ENCODE results near the gene BRI3. TPM values are rescaled to one million over a fixed set of nuclear protein-coding genes. Genes with fewer than 3 reads are reported as not detected.
"Not testable (repeated sequence)": the region's sequence is repeated elsewhere in the genome, so short reads cannot be mapped to it uniquely, and the experiment has no call there.

Gene BRI3
- total RNA-seq, 1 donor from 2014 or later, result 107 TPM

GRCh38 chr7:98303906-98304305, 22.4 kb downstream of the BRI3 start:
- DNase-seq (ENCODE audit: extremely low read depth, low read depth, low spot score), result no peak

DNA sequence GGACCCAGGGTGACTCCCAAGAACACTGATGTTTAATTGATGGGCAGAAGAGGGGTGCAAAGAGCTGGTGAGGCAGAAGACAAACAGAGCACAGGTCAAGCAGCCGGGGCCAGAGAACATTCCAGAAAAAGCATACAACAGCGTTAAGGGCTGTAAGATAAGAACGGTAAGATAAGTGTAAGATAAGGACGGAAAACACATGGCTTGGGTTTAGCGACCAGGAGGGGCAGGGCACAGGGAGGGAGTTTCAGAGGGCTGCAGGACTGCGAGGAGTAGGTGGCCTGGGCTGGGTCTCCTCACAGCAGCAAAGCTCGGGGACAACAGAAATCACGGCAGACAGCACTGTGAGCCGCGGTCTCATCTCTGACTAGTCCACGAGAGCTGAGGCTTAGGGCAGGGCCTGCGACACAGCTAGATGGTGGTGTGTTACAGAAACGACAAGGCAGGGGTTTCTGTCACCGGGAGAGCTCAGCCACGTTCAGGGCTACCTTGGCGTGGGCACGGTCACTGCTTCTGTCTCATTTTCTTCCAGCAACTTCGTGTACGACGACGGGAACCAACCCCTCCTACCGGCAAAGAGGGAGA, 24.6 kb downstream of the BRI3 start:
- DNase-seq (ENCODE audit: extremely low read depth, low read depth, low spot score), result no peak

- no peak for DNase-seq (ENCODE audit: extremely low read depth, low read depth, low spot score)
Observed at GRCh38 chr7:98307971-98308466, 26.5 kb downstream of the BRI3 start.

DNA sequence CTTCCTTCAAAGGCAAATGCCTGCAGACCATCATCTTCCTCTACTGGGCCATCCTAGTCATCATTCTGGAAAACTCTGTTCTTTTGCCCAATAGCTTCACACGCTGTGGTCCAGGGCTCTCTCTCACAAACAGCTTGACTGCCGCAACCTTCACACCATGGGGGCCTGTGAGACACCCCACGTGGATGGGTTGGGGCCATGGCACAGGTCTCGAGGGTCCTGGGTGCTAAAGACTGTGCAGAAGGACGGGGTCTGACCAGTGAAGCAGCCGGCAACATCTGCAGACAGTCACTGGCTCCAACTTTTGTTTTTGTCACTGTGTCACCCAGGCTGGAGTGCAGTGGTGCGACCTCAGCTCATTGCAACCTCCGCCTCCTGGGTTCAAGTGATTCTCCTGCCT, 28.1 kb downstream of the BRI3 start:
- DNase-seq (ENCODE audit: extremely low read depth, low read depth, low spot score), result no peak

GRCh38 chr7:98312201-98312600, 30.7 kb downstream of the BRI3 start:
- no peak for DNase-seq (ENCODE audit: extremely low read depth, low read depth, low spot score)

GRCh38 chr7:98314469-98314868, 33.0 kb downstream of the BRI3 start:
- no peak for DNase-seq (ENCODE audit: extremely low read depth, low read depth, low spot score)

- no peak for DNase-seq (ENCODE audit: extremely low read depth, low read depth, low spot score)
Observed at GRCh38 chr7:98315318-98315993, 34.0 kb downstream of the BRI3 start.

DNA sequence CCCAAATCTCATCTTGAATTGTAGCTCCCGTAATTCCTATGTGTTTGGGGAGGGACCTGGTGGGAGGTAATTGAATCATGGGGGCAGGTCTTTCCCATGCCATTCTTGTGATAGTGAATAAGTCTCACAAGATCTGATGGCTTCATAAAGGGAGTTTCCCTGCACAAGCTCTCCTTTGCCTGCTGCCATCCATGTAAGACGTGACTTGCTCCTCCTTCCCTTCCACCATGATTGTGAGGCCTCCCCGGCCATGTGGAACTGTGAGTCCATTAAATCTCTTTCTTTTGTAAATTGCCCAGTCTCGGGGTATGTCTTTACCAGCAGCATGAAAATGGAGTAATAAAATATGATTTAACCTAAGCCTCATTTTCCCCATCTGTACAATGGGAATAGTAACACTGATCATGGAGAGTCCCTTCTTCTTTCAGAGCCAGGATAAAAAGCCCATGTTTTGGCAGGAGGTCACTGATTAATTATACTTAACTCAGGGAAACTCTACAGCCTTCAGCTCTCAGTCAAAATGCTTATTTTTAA, 34.6 kb downstream of the BRI3 start:
- not testable (repeated sequence) for DNase-seq (ENCODE audit: extremely low read depth, low read depth, low spot score)

DNA sequence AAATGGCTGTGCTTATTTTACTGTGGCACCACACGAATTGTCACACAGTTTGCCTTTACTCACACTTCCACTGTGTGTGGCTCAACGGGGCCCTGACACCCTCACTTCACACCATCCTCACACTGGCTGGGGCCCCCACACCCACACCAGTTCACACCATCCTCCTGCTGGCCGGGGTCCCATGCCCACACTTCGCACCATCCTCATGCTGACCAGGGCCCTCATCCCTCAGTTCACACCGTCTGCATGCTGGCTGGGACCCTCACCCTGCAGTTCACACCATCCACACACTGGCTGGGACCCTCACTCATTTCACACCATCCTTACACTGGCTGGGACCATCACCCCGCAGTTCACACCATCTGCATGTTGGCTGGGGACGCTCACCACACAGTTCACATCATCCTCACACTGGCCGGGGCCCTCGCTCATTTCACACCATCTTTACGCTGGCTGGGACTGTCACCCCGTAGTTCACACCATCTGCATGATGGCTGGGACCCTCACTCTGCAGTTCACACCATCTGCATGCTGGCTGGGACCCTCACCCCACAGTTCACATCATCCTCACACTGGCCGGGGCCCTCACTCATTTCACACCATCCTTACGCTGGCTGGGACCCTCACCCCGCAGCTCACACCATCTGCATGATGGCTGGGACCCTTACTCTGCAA, 36.0 kb downstream of the BRI3 start:
- no peak for DNase-seq (ENCODE audit: extremely low read depth, low read depth, low spot score)

DNA sequence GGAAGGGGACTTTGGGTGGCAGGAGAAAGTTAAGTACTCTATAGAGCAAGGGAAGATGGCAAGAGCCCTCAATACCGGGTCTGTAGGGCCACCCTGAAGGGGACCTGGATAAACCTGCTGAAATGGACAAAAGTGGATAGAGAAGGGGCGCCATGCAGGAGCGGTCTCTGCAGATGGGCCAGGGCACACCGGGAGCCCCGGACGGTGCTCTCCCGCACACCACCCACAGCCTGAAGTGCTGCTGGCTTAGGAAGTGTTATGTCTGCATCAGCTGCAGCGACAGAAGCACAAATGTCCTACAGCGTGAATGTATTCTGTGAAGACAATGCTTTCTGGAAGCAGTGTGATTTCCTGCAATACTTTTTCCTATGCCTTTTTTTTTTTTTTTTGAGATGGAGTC, 37.7 kb downstream of the BRI3 start:
- no peak for DNase-seq (ENCODE audit: extremely low read depth, low read depth, low spot score)

- DNase-seq (ENCODE audit: extremely low read depth, low read depth, low spot score), result no peak
Observed at GRCh38 chr7:98321301-98321700, 39.8 kb downstream of the BRI3 start.

GRCh38 chr7:98322331-98323270, 41.1 kb downstream of the BRI3 start:
- no peak for DNase-seq (ENCODE audit: extremely low read depth, low read depth, low spot score)

GRCh38 chr7:98323597-98324322, 42.3 kb downstream of the BRI3 start:
- no peak for DNase-seq (ENCODE audit: extremely low read depth, low read depth, low spot score)

- DNase-seq (ENCODE audit: extremely low read depth, low read depth, low spot score), result no peak
Observed at GRCh38 chr7:98324782-98325181, 43.3 kb downstream of the BRI3 start.

DNA sequence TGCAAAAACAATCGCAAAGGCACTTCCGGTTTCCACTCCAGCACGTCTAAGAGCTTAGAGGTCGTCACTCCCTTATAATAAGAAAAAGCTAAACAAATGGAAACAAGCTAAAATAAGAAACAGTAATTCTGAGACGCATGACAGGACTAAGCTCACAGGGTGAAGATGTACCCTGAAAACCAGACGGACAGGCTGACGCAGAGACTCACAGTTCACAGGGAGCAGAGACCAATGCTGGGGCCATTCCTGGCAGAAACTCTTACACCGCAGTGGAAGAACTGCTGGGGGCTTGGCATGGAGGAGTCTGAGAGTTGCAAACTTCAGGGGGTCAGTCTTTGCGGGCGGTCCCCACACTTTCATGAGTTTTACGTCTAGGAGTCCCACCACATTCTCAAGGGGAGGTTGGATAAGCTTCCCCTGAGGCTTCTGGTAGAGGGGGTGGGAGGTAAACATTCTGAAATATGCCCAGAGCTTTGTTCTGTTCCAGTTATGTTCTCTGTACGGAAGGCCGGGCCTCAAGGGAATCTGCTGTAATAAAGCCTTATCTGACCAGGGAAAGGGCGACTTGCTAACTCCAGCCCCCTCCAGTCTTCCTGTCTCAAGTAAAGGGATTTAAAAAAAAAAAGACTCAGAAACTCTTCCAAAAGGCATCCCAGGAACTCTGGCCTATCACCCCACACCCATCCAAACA, 47.8 kb downstream of the BRI3 start:
- DNase-seq (ENCODE audit: extremely low read depth, low read depth, low spot score), result no peak

- DNase-seq (ENCODE audit: extremely low read depth, low read depth, low spot score), result no peak
Observed at GRCh38 chr7:98329791-98330373, 48.4 kb downstream of the BRI3 start.

DNA sequence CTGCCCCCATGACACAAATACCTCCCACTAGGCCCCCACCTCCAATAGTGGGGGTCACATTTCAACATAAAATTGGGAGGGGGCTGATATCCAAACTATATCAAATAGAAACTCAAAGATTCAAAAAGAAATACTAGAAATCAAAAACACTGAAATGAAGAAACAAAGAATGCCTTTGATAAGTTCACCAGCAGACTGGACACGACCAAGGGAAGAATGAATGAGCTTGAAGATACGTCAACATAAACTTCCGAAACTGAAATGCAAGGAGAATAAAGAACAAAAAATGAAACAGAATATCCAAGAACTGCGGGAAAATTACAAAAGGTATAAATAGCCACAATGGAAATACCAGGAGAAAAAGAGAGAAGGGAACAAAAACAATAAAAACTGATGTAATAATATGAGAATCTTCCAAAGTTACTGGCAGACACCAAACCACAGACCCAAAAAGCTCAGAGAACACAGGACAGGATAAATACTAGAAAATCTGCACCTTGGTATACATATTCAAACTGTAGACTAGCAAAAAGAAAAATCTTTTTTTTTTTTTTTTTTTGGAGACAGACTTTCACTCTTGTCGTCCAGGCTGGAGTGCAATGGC, 49.5 kb downstream of the BRI3 start:
- no peak for DNase-seq (ENCODE audit: extremely low read depth, low read depth, low spot score)

DNA sequence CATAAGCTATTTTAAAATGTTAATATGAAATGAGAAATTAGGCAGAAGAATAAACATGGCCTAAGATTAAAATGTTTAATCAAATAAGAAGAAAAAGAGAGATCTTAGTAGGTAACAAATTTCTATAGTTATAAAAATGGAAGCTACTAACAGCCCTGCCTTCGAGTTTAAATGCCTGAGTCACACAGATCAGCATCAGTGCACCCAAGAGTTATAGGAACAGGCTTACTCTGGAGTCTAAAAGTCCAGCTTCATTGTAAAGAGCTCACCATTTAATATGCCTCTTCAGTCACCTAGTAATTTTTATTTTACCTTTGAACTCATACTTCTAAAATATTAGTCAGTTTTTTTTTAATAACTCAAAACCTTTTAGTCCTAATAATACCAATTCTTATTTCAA, 52.6 kb downstream of the BRI3 start:
- DNase-seq (ENCODE audit: extremely low read depth, low read depth, low spot score), result no peak
